Caco-2 (cell line): ENCODE measurements around the gene OMP. TPM values are rescaled to one million over a fixed set of nuclear protein-coding genes. Genes with fewer than 3 reads are reported as not detected.

Experiments used
- BruUV-seq: library from RNA; stranded (reverse); fragments of 400-500 nt; replicated peaks from 2 replicates; lab custom pipeline; 2021; lab: Mats Ljungman, UMichigan
- CTCF ChIA-PET: fragments of 300-600 bp; sonication (Branson Sonifier 250); formaldehyde crosslinking; loops from one replicate; lab custom pipeline; 2022; ENCODE audit warnings: antibody characterized with exemption; lab: Charles Lee
- POLR2A ChIA-PET: fragments of 300-600 bp; sonication (Branson Sonifier 250); formaldehyde crosslinking; loops from one replicate; lab custom pipeline; 2022; ENCODE audit warnings: antibody characterized with exemption; lab: Charles Lee
- DNase-seq, 2 experiments: peaks; one replicate each; pipeline versions ENCODE4 v3.0.0 to v3.0.0-alpha.2; 2020 to 2022
- H3K27me3 ChIP-seq: replicated peaks from 2 replicates; pipeline ENCODE4 v1.6.0; 2011; ENCODE audit warnings: low read length; ENCODE audit not compliant: control insufficient read depth, insufficient read depth
- H3K36me3 ChIP-seq: 2 replicates; pipeline ENCODE4 v1.5.1; 2011; ENCODE audit warnings: low read length; ENCODE audit not compliant: control insufficient read depth, insufficient read depth
- H3K4me1 ChIP-seq: fragments of 250-450 bp; sonication (Bioruptor Pico); 2 replicates; pipeline ENCODE4 v1.5.1; 2020; ENCODE audit warnings: mild to moderate bottlenecking
- H3K4me3 ChIP-seq: 2 replicates; pipeline ENCODE4 v1.5.1; 2011; ENCODE audit warnings: low read depth, mild to moderate bottlenecking, control low read depth, low read length
- H3K9me3 ChIP-seq: fragments of 250-450 bp; sonication (Bioruptor Pico); 2 replicates; pipeline ENCODE4 v1.5.1; 2020; ENCODE audit warnings: mild to moderate bottlenecking, moderate library complexity
- H3K27ac Mint-ChIP-seq: one replicate; pipeline ENCODE4 v1.8.0; 2022; ENCODE audit warnings: mixed read lengths; ENCODE audit not compliant: unreplicated experiment
- H3K27me3 Mint-ChIP-seq: one replicate; pipeline ENCODE4 v1.8.0; 2022; ENCODE audit warnings: mixed read lengths; ENCODE audit not compliant: insufficient read depth, unreplicated experiment
- H3K36me3 Mint-ChIP-seq: one replicate; pipeline ENCODE4 v1.8.0; 2022; ENCODE audit warnings: mild to moderate bottlenecking, mixed read lengths; ENCODE audit not compliant: insufficient read depth, unreplicated experiment
- H3K4me1 Mint-ChIP-seq: one replicate; pipeline ENCODE4 v1.8.0; 2022; ENCODE audit warnings: low read depth, mixed read lengths; ENCODE audit not compliant: unreplicated experiment
- H3K4me3 Mint-ChIP-seq: one replicate; pipeline ENCODE4 v1.8.0; 2022; ENCODE audit warnings: mild to moderate bottlenecking, moderate library complexity, mixed read lengths; ENCODE audit not compliant: unreplicated experiment
- H3K9me3 Mint-ChIP-seq: one replicate; pipeline ENCODE4 v1.8.0; 2022; ENCODE audit warnings: mixed read lengths; ENCODE audit not compliant: unreplicated experiment
- CTCF ChIP-seq, 2 experiments: fragments of 200-600 bp in 1 of 2; IDR thresholded peaks; 1 replicate in 1 of 2; 2 replicates in 1 of 2; pipeline versions ENCODE4 v1.5.1 to v1.8.0; 2011 to 2022; ENCODE audit warnings: antibody characterized with exemption in 1 of 2, control low read depth in 1 of 2, inconsistent platforms in 1 of 2, low read depth in 1 of 2, low read length in 1 of 2, mild to moderate bottlenecking in 1 of 2, moderate library complexity in 1 of 2; ENCODE audit not compliant: insufficient read depth in 1 of 2, severe bottlenecking in 1 of 2, unreplicated experiment in 1 of 2
- intact Hi-C: fragments of 100-400 bp; cut with micrococcal nuclease; formaldehyde crosslinking; loops from one replicate; pipeline ENCODE4 v1.10.0; 2022; ENCODE audit not compliant: unreplicated experiment
- total RNA-seq: library from RNA; stranded (reverse); gene quantifications from 2 replicates; pipeline ENCODE4 v1.2.3, GENCODE V29; 2022

OMP gene
- total RNA-seq, 1 experiment from 2014 or later = 0.70 TPM

GRCh38 chr11:77054084-77054483 is 48.6 kb upstream of the OMP start:
- Mint-ChIP-seq H3K27ac (no peak overlapping the region), H3K9me3 (peaks cover 37% of the 10 kb centered on the region), H3K4me3 (no peak overlapping the region), H3K36me3 (no peaks in the 10 kb centered on the region), H3K27me3 (no peaks in the 10 kb centered on the region), H3K4me1 (no peaks in the 10 kb centered on the region)
- TF ChIP-seq CTCF (IDR thresholded peaks at IDR 0.05; ENCODE audit: insufficient read depth in 1 of 2, low read depth in 1 of 2, low read length in 1 of 2, severe bottlenecking in 1 of 2, unreplicated experiment in 1 of 2) = no peak
- CTCF ChIA-PET = interaction anchor here (0.7 to 2.2 kb wide), 2 partner anchors 17 to 37 kb away, joined by 3 to 10 read pairs; no protein-coding TSS in a partner anchor
- POLR2A ChIA-PET = no interaction called here
- H3K4me3 ChIP-seq = no peak overlapping the region
- H3K36me3 ChIP-seq = no peaks in the 10 kb centered on the region
- H3K9me3 ChIP-seq = peaks cover 36% of the 10 kb centered on the region
- intact Hi-C loops = no loop called here
- H3K4me1 ChIP-seq = no peaks in the 10 kb centered on the region
- no peaks in the 10 kb centered on the region for H3K27me3 ChIP-seq
- no TSS peak for BruUV-seq
- no peak for DNase-seq

DNA sequence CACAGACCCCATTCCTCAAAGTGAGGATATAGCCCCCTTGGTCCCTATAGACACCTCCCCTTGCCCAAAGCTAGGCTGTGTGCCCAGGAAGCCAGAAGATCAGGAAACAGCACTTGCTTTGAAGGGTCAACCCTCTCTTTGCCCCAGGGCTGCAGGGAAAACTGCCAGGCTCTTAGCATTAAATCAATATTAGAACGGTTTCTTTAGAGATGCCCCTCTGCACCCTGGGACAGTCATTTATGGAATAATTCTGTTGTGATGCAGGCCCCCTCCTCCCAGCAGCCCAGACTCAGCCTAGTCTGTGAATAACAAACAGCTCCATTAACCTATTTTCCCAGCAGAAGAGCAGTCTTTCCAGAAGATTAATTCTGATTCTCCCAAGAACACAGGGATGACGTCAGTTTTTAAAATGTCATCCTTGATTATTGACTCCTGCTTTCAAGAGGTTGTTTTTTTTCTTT is 47.5 kb upstream of the OMP start:
- H3K27me3 ChIP-seq = no peaks in the 10 kb centered on the region
- no peaks in the 10 kb centered on the region for H3K4me1 Mint-ChIP-seq
- ChIA-PET POLR2A (interaction anchor here (1.1 kb wide), 1 partner anchor 36 kb away, joined by 4 read pairs; no protein-coding TSS in a partner anchor), CTCF (interaction anchor here (0.9 to 2.2 kb wide), 2 partner anchors 35 to 36 kb away, joined by 4 to 10 read pairs; no protein-coding TSS in a partner anchor)
- peaks cover 36% of the 10 kb centered on the region for H3K9me3 ChIP-seq
- no peak overlapping the region for H3K27ac Mint-ChIP-seq
- no peak for TF ChIP-seq CTCF (IDR thresholded peaks at IDR 0.05; ENCODE audit: insufficient read depth in 1 of 2, low read depth in 1 of 2, low read length in 1 of 2, severe bottlenecking in 1 of 2, unreplicated experiment in 1 of 2)
- H3K9me3 Mint-ChIP-seq = peaks cover 37% of the 10 kb centered on the region
- no peak overlapping the region for H3K4me3 ChIP-seq
- DNase-seq = no peak
- intact Hi-C loops = no loop called here
- no peaks in the 10 kb centered on the region for H3K36me3 ChIP-seq
- no peaks in the 10 kb centered on the region for H3K36me3 Mint-ChIP-seq
- no peaks in the 10 kb centered on the region for H3K4me1 ChIP-seq
- no peaks in the 10 kb centered on the region for H3K27me3 Mint-ChIP-seq
- BruUV-seq = no TSS peak
- H3K4me3 Mint-ChIP-seq = no peak overlapping the region

GRCh38 chr11:77055913-77056312 is 46.7 kb upstream of the OMP start:
- CTCF ChIA-PET = interaction anchor here (2.2 kb wide), 1 partner anchor 35 kb away, joined by 10 read pairs; no protein-coding TSS in a partner anchor
- Mint-ChIP-seq H3K36me3 (no peaks in the 10 kb centered on the region), H3K4me3 (no peak overlapping the region), H3K4me1 (peaks cover 6% of the 10 kb centered on the region), H3K9me3 (peaks cover 43% of the 10 kb centered on the region), H3K27ac (no peak overlapping the region), H3K27me3 (no peaks in the 10 kb centered on the region)
- no peaks in the 10 kb centered on the region for H3K36me3 ChIP-seq
- DNase-seq = peak in 1 of 2 experiments; percentile 30
- H3K27me3 ChIP-seq = no peaks in the 10 kb centered on the region
- no peak overlapping the region for H3K4me3 ChIP-seq
- TF ChIP-seq CTCF (IDR thresholded peaks at IDR 0.05; ENCODE audit: insufficient read depth in 1 of 2, low read depth in 1 of 2, low read length in 1 of 2, severe bottlenecking in 1 of 2, unreplicated experiment in 1 of 2) = no peak
- H3K9me3 ChIP-seq = peaks cover 41% of the 10 kb centered on the region
- POLR2A ChIA-PET = no interaction called here
- BruUV-seq = no TSS peak
- intact Hi-C loops = no loop called here
- H3K4me1 ChIP-seq = peaks cover 3% of the 10 kb centered on the region; the same call in 1 of the 2 replicates
